ENCODE measurements around the gene YIPF4.
"Not testable (repeated sequence)": the region's sequence is repeated elsewhere in the genome, so short reads cannot be mapped to it uniquely, and the experiment has no call there.

The YIPF4 gene

GRCh38 chr2:32290000-32290339, 12.3 kb downstream of the YIPF4 start:
- no peak for DNase-seq

DNA sequence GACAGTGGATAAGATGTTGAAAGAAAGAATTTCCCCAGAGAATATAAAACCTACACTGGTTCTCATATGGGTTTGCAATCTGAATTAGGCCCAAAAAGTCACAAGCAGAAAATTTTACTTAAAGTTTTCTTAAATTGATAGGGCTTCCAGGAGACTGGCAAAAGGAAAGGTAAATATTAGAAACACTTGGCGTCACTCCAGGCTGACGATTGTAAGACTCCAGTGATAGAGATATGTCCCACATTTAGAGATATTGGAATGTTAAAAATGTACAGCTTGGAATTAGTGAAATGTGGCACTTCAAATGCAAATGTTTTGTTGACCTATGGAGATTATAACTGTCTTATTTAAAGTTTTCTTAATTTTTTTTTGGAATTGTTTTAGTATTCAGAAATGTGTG, 14.0 kb downstream of the YIPF4 start:
- no peak for DNase-seq

DNA sequence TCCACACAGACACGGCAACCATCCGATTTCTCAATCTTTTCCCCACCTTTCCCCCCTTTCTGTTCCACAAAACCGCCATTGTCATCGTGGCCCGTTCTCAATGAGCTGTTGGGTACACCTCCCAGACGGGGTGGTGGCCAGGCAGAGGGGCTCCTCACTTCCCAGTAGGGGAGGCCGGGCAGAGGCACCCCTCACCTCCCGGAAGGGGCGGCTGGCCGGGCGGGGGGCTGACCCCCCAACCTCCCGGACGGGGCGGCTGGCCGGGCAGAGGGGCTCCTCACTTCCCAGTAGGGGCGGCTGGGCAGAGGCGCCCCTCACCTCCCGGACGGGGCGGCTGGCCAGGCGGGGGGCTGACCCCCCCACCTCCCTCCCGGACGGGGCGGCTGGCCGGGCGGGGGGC, 15.8 kb downstream of the YIPF4 start:
- DNase-seq = not testable (repeated sequence)

DNA sequence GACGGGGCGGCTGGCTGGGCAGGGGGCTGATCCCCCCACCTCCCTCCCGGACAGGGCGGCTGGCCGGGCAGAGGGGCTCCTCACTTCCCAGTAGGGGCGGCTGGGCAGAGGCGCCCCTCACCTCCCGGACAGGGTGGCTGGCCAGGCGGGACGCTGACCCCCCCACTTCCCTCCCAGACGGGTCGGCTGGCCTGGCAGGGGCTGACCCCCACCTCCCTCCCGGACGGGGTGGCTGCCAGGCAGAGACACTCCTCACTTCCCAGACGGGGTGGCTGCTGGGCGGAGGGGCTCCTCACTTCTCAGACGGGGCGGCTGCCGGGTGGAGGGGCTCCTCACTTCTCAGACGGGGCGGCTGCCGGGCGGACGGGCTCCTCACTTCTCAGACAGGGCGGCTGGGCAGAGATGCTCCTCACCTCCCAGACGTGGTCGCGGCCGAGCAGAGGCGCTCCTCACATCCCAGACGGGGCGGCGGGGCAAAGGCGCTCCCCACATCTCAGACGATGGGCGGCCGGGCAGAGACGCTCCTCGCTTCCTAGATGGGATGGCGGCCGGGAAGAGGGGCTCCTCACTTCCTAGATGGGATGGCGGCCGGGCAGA, 16.4 kb downstream of the YIPF4 start:
- not testable (repeated sequence) for DNase-seq

DNA sequence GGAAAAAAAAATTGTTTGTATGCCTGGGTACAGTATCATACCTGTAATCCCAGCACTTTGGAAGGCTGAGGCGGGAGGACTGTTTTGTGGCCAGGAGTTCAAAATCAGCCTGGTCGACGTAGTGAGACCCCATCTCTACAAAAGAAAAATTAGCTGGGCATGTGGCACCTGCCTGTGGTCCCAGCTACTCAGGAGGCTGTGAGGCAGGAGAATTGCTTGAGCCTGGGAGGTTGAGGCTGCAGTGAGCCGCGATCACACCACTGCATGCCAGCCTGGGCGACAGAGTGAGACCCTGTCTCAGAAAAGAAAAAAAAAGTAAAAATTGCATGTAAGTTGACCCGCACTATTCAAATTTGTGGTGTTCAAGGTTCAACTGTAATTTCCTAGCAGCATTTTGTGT, 32.9 kb downstream of the YIPF4 start:
- DNase-seq = no peak

- no peak for DNase-seq
Observed at GRCh38 chr2:32314886-32315285, 37.2 kb downstream of the YIPF4 start.

DNA sequence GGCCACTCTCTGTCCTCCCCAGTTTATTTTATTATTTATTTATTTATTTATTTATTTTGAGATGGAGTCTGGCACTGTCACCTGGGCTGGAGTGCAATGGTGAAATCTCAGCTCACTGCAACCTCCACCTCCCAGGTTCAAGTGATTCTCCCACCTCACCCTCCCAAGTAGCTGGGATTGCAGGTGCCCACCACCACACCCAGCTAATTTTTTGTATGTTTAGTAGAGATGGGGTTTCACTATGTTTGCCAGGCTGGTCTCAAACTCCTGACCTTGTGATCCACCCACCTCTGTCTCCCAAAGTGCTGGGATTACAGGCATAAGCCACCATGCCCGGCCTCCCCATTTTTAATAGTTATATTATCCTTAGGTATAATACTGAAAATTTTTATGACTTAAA, 51.0 kb downstream of the YIPF4 start:
- DNase-seq = not testable (repeated sequence)

DNA sequence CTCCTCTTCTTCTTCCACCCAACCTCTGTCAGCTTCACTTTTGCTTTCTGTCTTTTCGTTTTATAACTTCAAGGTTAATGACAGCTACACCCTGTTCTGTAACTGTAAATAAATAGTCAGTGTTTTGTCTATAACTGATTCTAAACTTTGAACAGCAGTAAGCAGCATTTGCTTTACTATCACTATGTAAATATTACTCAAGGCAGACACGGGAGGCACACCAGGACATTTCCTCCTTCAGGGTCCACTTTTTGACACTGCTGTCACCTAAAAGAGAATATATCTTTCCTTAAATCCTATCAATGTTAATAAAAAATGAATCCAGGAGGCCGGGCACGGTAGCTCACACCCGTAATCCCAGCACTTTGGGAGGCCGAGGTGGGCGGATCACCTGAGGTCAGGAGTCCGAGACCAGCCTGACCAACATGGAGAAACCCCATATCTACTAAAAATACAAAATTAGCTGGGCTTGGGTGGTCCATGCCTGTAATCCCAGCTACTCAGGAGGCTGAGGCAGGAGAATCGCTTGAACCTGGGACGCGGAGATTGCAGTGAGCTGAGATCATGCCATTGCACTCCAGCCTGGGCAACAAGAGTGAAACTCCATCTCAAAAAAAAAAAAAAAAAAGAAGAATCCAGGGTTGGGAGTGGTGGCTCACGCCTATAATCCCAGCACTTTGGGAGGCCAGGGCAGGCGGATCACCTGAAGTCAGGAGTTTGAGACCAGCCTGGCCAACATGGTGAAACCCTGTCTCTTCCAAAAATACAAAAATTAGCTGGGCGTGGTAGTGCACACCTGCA, 51.7 kb downstream of the YIPF4 start:
- not testable (repeated sequence) for DNase-seq

- no peak for DNase-seq
Observed at GRCh38 chr2:32330136-32330535, 52.4 kb downstream of the YIPF4 start.

GRCh38 chr2:32342801-32343200, 65.1 kb downstream of the YIPF4 start:
- DNase-seq = no peak

GRCh38 chr2:32350797-32351196, 73.1 kb downstream of the YIPF4 start:
- not testable (repeated sequence) for DNase-seq

DNA sequence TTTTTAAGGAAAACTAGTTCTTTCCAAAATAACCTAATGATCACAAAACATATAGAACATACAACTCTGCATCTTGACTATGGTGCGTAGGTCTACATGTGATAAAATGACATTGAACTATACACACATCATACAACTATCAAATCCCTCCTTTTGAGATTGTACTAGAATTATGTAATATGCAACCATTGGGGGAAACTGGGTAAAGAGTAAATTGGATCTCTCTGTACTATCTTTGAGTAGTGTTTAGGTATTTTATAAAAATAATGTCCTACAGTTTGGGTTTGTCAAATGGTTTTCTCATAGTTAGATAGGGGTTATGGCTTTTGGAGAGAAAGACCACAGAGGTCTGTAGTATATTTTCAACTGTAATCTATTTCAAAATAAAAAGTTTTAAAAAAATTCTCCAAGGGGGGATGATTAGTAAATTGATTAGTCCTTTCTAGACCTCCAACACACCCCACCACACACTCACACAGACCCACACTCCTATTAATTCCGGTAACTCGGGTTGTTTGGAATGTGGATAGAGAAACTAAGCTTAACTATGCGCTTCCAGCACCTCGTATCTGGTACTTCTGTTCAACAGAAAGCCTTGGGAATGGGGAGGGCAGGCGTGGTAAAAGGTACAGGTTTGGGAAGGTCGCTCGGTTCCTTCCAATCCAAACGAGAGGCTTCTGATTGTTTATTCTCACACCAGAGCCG, 78.4 kb downstream of the YIPF4 start:
- no peak for DNase-seq

DNA sequence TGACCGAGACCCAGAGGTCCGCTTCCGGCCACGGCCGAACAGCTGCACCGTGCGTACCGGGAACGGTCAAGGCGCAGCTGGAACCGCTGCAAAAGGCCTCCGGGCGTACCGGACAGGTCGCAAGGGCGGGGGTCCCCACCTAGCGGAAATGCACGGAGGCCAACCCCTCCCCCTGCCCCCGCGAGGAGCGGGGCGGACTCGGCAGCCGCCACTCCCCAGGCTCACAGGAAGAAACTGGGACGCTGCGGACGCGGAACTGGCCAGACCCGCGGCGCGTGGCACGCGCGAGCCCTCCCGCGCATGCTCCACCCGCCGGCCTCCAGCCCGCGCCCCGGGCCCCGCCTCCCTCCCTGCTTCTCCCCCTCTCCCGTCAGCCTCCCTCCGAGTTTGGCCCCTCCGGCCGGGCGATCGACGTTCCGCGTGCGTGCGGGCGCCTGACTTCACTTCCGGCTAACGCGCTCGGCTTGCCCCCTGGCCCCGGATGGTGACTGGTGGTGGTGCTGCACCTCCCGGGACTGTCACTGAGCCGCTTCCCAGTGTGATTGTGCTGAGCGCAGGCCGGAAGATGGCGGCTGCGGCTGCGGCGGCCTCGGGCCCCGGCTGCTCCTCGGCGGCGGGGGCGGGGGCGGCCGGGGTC, 79.1 kb downstream of the YIPF4 start, which contains the start of gene BIRC6:
BIRC6 (plus strand) TSS at position 343 of the 637 bp plus-strand sequence; CDS start at position 482, 139 bp downstream.
- peak; percentile 81 for DNase-seq

GRCh38 chr2:32357318-32358110, 79.8 kb downstream of the YIPF4 start:
- no peak for DNase-seq

DNA sequence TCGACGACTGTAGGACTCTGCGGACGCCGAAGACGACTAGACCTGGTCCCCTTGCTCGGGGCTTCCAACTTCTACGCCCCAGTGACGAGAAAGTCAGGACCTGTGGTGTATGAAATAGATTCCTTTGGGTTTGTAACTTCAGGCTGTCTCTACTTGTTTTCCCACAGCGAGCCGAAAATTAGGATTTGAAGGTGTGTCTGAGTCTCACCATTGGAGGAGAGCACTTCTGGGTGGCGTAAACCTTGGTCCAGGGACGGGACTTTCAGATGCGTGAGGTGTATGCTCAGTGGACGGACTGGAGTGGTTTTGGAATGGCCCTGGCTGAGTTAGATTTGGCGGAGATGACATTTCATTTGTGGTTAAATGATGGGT, 80.4 kb downstream of the YIPF4 start:
- DNase-seq = no peak

- DNase-seq = no peak
Observed at GRCh38 chr2:32360416-32360815, 82.7 kb downstream of the YIPF4 start.

GRCh38 chr2:32362997-32363396, 85.3 kb downstream of the YIPF4 start:
- not testable (repeated sequence) for DNase-seq

DNA sequence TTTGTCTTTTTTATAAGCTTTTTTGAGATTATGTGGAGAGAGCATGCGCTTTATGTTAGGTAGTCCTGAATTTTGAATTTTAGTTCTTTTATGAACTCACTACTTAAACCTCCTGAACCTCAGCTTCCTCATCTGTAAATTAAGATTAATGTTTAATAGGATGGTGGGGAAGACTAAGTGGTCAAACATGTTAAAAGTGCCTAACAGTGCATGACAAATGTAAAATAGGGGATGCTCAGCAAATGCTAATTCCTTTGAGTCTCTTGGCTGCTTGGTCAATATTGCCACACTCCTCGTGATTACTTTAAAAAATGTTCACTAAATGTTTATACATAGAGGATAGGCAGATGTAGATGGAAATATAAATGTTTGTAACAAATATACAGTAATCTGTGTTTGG, 85.9 kb downstream of the YIPF4 start:
- no peak for DNase-seq

GRCh38 chr2:32364290-32364689, 86.6 kb downstream of the YIPF4 start:
- not testable (repeated sequence) for DNase-seq

GRCh38 chr2:32365679-32366078, 88.0 kb downstream of the YIPF4 start:
- not testable (repeated sequence) for DNase-seq
